HCT116 (cell line): ENCODE measurements around the gene LIM2.

ENCODE experiments used
- CEBPB ChIP-seq: IDR thresholded peaks from 2 replicates; pipeline ENCODE4 v1.6.1; 2012; ENCODE audit warnings: low read depth
- CTCF ChIP-seq, 3 experiments: fragments of 200-600 bp in 1 of 3; sonication (generic) in 1 of 3; IDR thresholded peaks in 2 of 3; conservative IDR thresholded peaks in 1 of 3; 2 replicates each; pipeline ENCODE4 v1.5.1; 2012 to 2017; ENCODE audit warnings: low read depth in 2 of 3, low read length in 2 of 3, antibody characterized with exemption in 1 of 3, borderline replicate concordance in 1 of 3, control low read depth in 1 of 3, mild to moderate bottlenecking in 1 of 3, mixed read lengths in 1 of 3, mixed run types in 1 of 3, moderate library complexity in 1 of 3; ENCODE audit not compliant: insufficient read depth in 1 of 3
- EGR1 ChIP-seq: IDR thresholded peaks from 2 replicates; pipeline ENCODE4 v1.6.1; 2012; ENCODE audit warnings: low read depth
- EZH2 ChIP-seq: fragments of 200-600 bp; sonication (generic); IDR thresholded peaks from 2 replicates; pipeline ENCODE4 v1.6.1; 2017; ENCODE audit warnings: antibody characterized with exemption, mixed run types
- FOSL1 ChIP-seq: IDR thresholded peaks from 2 replicates; pipeline ENCODE4 v1.6.1; 2012; ENCODE audit warnings: low read depth
- JUND ChIP-seq: IDR thresholded peaks from 2 replicates; pipeline ENCODE4 v1.6.1; 2012
- POLR2A ChIP-seq: IDR thresholded peaks from 2 replicates; pipeline ENCODE4 v1.7.0; 2011; ENCODE audit warnings: borderline replicate concordance; ENCODE audit not compliant: insufficient read depth, insufficient read length; ENCODE audit errors: extremely low read depth
- POLR2AphosphoS5 ChIP-seq: IDR thresholded peaks from 2 replicates; pipeline ENCODE4 v1.6.1; 2011; ENCODE audit warnings: mild to moderate bottlenecking, low read depth, low read length, moderate library complexity
- TCF7L2 ChIP-seq: IDR thresholded peaks from 2 replicates; pipeline ENCODE4 v1.7.0; 2011; ENCODE audit warnings: borderline replicate concordance, inconsistent platforms; ENCODE audit not compliant: insufficient read depth, insufficient read length; ENCODE audit errors: extremely low read depth
- ZFX ChIP-seq: fragments of 450-650 bp; IDR thresholded peaks from 2 replicates; pipeline ENCODE4 v1.6.1; 2017
- ZNF274 ChIP-seq: fragments of 200-500 bp; sonication (Bioruptor generic); IDR thresholded peaks from 2 replicates; pipeline ENCODE4 v1.6.1; 2014; ENCODE audit warnings: mild to moderate bottlenecking, low read depth, low read length, inconsistent platforms
- TF ChIP-seq, protein P1 (sequence below): IDR thresholded peaks from 2 replicates; pipeline ENCODE4 v1.6.1; 2012
- TF ChIP-seq, protein P2 (sequence below): IDR thresholded peaks from 2 replicates; pipeline ENCODE4 v1.6.1; 2012; ENCODE audit warnings: low read depth

- no peak for TF ChIP-seq CTCF (IDR thresholded peaks at IDR 0.05 in 2 of 3, conservative IDR thresholded peaks at IDR 0.05 in 1 of 3; ENCODE audit: borderline replicate concordance in 1 of 3, insufficient read depth in 1 of 3, low read depth in 2 of 3, low read length in 2 of 3)
- no peak for TF ChIP-seq FOSL1
- TF ChIP-seq POLR2A: no peak
- TF ChIP-seq, protein P1, sequence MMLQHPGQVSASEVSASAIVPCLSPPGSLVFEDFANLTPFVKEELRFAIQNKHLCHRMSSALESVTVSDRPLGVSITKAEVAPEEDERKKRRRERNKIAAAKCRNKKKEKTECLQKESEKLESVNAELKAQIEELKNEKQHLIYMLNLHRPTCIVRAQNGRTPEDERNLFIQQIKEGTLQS: no peak
- no peak for TF ChIP-seq CEBPB
- no peak for TF ChIP-seq TCF7L2
- TF ChIP-seq EZH2: no peak
- no peak for TF ChIP-seq EGR1
- TF ChIP-seq ZFX: no peak
- no peak for TF ChIP-seq ZNF274
- TF ChIP-seq JUND: no peak
- TF ChIP-seq, protein P2, sequence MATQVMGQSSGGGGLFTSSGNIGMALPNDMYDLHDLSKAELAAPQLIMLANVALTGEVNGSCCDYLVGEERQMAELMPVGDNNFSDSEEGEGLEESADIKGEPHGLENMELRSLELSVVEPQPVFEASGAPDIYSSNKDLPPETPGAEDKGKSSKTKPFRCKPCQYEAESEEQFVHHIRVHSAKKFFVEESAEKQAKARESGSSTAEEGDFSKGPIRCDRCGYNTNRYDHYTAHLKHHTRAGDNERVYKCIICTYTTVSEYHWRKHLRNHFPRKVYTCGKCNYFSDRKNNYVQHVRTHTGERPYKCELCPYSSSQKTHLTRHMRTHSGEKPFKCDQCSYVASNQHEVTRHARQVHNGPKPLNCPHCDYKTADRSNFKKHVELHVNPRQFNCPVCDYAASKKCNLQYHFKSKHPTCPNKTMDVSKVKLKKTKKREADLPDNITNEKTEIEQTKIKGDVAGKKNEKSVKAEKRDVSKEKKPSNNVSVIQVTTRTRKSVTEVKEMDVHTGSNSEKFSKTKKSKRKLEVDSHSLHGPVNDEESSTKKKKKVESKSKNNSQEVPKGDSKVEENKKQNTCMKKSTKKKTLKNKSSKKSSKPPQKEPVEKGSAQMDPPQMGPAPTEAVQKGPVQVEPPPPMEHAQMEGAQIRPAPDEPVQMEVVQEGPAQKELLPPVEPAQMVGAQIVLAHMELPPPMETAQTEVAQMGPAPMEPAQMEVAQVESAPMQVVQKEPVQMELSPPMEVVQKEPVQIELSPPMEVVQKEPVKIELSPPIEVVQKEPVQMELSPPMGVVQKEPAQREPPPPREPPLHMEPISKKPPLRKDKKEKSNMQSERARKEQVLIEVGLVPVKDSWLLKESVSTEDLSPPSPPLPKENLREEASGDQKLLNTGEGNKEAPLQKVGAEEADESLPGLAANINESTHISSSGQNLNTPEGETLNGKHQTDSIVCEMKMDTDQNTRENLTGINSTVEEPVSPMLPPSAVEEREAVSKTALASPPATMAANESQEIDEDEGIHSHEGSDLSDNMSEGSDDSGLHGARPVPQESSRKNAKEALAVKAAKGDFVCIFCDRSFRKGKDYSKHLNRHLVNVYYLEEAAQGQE: no peak
- TF ChIP-seq POLR2AphosphoS5: no peak
Measured at GRCh38 chr19:51341066-51341465, 46.7 kb downstream of the LIM2 start.
